Neuron (in vitro differentiated cells): ENCODE measurements around the gene KCNIP1.

ENCODE experiments used
- H2AFZ ChIP-seq: one replicate; pipeline ENCODE4 v1.6.1; 2013; ENCODE audit warnings: low read depth, mild to moderate bottlenecking, inconsistent platforms, low read length, moderate library complexity
- H3K27me3 ChIP-seq: one replicate; pipeline ENCODE4 v1.6.1; 2013; ENCODE audit warnings: low read length; ENCODE audit not compliant: insufficient read depth
- H3K36me3 ChIP-seq: one replicate; pipeline ENCODE4 v1.6.1; 2013; ENCODE audit warnings: low read length; ENCODE audit not compliant: insufficient read depth
- H3K4me1 ChIP-seq: one replicate; pipeline ENCODE4 v1.6.1; 2013; ENCODE audit warnings: low read length; ENCODE audit not compliant: insufficient read depth
- H3K4me3 ChIP-seq: 2 replicates; pipeline ENCODE4 v1.5.1; 2013; ENCODE audit warnings: mild to moderate bottlenecking, low read length, moderate library complexity
- H3K9me3 ChIP-seq: one replicate; pipeline ENCODE4 v1.6.1; 2013; ENCODE audit warnings: low read length

KCNIP1 gene

DNA sequence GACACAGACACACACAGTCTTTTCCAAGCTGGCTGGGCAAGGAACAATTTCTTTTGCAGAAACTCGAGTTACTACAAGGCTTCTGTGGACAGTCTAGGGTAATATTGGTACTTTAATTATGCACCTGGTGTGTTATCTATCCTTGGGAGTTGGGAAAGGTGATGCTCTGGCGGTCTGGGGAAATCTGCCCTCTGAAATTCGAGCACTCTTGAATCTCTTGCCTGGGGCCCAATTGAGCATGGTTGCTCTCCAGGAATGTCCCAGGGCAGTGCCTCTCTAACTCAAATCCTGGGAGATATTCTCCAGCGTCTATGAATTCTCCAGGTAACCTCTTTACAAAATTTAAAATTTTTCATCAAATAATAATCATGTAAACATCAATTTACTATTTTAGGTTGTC lies 69.3 kb downstream of the KCNIP1 start:
- H3K9me3 ChIP-seq, result no peaks in the 10 kb centered on the region
- no peak overlapping the region for H3K4me3 ChIP-seq
- no peak overlapping the region for H2AFZ ChIP-seq
- no peaks in the 10 kb centered on the region for H3K27me3 ChIP-seq
- no peaks in the 10 kb centered on the region for H3K4me1 ChIP-seq
- H3K36me3 ChIP-seq, result no peaks in the 10 kb centered on the region

DNA sequence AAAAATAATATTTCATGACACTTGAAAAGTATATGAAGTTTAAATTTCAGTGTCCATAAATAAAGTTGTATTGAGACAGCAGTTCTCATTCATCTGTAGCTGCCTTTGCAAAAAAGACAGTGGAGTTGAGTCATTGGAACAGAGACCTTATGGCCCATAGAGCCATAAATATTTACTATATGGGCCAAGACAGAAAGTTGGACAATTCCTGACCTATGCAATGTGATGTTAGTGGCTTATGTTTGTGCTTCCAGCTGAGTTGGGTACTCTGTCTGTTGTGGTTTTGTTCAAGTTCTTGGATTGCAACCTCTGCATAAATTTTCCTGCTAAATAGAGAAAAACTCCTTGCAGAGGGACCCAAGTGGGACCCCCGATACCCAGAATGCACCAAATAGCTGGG lies 69.8 kb downstream of the KCNIP1 start:
- no peaks in the 10 kb centered on the region for H3K9me3 ChIP-seq
- H2AFZ ChIP-seq, result no peak overlapping the region
- no peaks in the 10 kb centered on the region for H3K36me3 ChIP-seq
- no peaks in the 10 kb centered on the region for H3K4me1 ChIP-seq
- H3K27me3 ChIP-seq, result no peaks in the 10 kb centered on the region
- H3K4me3 ChIP-seq, result no peak overlapping the region

DNA sequence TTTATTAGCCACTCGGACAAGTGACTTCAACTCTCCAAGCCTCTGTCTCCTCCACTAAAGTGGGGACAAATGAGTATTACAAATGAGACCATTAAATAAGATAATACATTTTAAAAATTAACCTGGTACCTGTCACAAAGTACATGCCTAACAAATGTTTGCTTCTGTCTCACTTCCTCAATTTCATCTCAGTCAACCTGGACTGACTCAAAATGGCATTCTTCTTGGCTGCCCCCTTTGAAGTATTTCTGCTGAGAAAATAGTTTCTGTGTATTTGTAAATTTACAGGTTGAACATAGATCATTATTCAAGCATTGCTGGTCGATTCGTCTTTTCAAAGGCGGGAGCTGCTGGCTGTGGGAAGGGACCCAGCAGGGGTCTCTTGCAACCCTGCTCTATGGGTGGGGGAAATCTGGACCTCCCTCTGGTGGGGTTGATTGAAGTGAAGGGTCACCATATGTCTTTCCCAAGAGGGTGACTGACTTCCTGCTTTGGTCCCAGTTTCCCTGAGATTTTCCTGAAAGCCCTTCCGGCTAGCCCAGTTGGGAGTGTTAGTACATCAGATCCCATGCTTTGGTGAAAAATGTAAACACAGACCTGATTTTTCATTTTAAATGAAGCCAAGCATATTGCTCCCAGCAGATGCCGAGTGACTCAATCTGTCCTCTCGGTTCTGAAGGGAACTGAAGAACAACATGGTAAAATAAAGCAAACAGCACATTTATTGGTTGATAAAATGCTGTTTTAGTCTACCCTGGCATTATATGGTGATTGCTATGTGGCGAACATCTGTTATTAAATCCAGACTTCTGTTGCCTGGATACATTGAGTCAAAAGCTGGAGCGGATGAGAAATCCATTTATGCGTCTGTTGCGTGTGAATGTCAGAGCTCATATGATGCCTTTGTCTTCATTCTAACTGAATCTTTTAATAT lies 73.0 kb downstream of the KCNIP1 start:
- Histone ChIP-seq H3K4me1 (no peaks in the 10 kb centered on the region), H3K9me3 (no peaks in the 10 kb centered on the region), H3K4me3 (no peak overlapping the region), H3K27me3 (no peaks in the 10 kb centered on the region), H3K36me3 (no peaks in the 10 kb centered on the region), H2AFZ (no peak overlapping the region)

DNA sequence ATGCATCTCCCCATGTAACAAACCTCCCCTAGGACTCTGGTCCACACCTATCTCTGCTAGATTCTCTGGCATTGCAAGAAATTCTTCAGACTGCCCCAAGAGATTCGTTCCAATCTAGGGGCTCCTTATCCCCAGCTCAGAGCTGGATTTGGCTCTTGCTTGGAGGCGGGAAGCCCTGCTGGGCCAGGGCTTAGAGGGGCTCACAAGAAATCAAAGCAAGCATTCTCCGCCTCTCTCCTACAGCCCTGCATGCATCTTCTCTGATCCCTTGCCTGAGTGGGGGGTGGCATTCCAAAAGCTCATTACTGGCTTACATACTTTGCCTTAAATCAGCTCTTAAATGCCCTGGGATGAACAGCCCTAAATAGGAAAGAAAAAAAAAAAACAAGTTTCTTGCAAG lies 75.8 kb downstream of the KCNIP1 start:
- Histone ChIP-seq H3K4me3 (no peak overlapping the region), H3K9me3 (no peaks in the 10 kb centered on the region), H2AFZ (no peak overlapping the region), H3K4me1 (no peaks in the 10 kb centered on the region), H3K27me3 (no peaks in the 10 kb centered on the region), H3K36me3 (no peaks in the 10 kb centered on the region)

DNA sequence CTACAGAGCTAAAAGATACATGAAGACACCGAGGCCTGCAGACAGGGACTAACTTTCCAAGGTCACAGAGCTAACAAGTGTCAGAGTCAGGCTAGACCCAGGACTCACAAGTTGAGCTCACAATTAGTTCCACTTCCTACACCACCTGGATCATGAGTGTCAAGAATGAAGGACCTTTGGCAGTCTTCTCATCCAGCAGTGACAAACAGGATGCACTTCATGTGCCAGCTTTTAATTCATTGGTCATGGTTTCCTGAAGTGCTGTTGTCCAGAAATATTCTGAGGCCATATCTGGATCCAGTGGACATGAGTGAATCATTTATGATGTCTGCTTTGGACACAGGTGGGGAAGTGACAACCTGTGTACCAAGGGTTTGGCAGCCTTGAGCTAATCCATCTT lies 77.4 kb downstream of the KCNIP1 start:
- Histone ChIP-seq H2AFZ (no peak overlapping the region), H3K4me3 (no peak overlapping the region), H3K36me3 (no peaks in the 10 kb centered on the region), H3K27me3 (no peaks in the 10 kb centered on the region), H3K4me1 (no peaks in the 10 kb centered on the region), H3K9me3 (no peaks in the 10 kb centered on the region)

DNA sequence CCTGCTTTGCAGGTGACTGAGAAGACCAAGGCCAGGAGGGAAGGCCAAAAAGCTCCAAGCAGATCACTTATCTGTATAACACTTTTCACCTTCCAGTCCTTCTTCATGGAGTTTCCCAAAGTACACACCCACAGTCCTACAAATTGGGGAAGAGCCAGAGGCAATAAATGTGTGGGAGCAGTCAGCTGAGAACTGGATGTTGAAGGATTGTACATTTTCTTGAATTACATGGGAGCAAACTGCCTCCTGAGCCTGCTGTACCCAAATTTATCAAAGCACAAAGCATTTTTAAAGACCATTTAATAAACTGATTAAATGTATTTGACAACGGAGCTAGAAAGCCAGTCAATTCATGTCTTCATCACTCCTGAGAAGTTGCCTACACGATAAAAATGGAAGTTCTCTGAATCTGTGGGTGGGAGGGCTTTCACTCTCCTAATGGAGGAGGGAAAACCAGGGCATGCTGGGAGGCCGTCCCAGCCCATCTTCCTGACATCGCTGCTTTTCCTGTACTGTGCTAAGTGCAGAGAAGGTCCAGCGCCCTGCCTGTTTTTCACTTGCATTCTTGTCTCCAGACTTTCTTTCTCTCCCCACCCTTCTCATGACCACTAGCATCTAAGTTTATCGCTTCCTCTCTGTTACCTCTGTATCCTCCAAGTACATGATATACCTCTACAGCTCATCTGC lies 79.0 kb downstream of the KCNIP1 start:
- Histone ChIP-seq H2AFZ (no peak overlapping the region), H3K27me3 (no peaks in the 10 kb centered on the region)

DNA sequence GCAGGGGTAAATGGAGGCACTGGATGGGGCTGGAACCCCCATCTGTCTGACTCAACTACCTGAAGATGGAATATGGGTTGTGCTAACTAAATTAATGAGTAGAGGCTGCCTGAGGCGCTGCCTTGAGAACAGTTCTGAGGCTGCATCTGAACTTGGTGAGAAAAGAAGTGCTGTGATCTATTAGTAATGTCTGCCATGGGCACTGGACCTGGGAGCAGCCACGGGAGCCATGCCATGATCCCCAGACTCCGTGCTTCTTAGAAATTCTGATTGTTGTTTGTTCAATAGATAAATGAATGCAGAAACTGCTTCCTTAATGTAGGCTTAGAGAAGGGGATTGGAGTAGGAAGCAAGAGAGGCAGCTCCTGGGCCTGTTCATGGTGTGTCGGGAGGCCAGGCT lies 80.2 kb downstream of the KCNIP1 start:
- no peaks in the 10 kb centered on the region for H3K27me3 ChIP-seq
- H3K9me3 ChIP-seq, result no peaks in the 10 kb centered on the region
- no peak overlapping the region for H3K4me3 ChIP-seq

More for the DNA sequence above, 79.0 kb downstream of the KCNIP1 start:
- Histone ChIP-seq H3K4me3 (no peak overlapping the region), H3K9me3 (no peaks in the 10 kb centered on the region), H3K36me3 (no peaks in the 10 kb centered on the region), H3K4me1 (no peaks in the 10 kb centered on the region)

DNA sequence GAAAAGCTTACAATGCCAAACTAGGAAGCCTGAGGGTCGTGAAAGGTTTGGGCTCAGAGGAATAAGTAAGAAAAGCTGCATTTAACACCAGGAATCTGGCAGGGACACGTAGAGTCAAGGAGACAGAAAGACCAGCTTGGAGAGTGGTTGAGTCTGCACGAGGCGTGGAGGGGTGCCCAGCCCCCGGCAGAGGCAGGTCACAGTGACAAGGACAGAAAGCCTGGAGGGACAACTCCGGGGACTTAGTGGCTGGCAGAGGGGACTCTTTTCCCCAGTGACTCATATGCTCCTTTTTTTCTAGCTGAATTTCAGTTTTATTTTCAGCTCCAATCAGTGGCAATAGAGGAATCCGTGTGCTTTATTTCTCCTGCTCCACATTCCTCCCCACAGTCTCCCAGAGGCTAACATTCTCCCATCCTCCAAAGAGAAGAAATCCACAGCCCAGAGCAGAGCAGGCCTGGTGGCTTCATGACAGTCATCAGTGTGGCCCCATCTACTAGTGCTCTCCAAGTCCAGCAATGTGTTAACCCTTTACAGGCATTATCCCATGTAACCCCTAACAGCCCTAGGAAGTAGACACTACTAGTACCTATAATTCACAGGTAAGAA lies 80.7 kb downstream of the KCNIP1 start:
- H3K4me1 ChIP-seq, result no peaks in the 10 kb centered on the region
- no peaks in the 10 kb centered on the region for H3K27me3 ChIP-seq
- H2AFZ ChIP-seq, result no peak overlapping the region
- no peak overlapping the region for H3K4me3 ChIP-seq
- H3K9me3 ChIP-seq, result no peaks in the 10 kb centered on the region
- H3K36me3 ChIP-seq, result no peaks in the 10 kb centered on the region

More for the DNA sequence above, 80.2 kb downstream of the KCNIP1 start:
- H3K36me3 ChIP-seq, result no peaks in the 10 kb centered on the region
- H2AFZ ChIP-seq, result no peak overlapping the region
- no peaks in the 10 kb centered on the region for H3K4me1 ChIP-seq

DNA sequence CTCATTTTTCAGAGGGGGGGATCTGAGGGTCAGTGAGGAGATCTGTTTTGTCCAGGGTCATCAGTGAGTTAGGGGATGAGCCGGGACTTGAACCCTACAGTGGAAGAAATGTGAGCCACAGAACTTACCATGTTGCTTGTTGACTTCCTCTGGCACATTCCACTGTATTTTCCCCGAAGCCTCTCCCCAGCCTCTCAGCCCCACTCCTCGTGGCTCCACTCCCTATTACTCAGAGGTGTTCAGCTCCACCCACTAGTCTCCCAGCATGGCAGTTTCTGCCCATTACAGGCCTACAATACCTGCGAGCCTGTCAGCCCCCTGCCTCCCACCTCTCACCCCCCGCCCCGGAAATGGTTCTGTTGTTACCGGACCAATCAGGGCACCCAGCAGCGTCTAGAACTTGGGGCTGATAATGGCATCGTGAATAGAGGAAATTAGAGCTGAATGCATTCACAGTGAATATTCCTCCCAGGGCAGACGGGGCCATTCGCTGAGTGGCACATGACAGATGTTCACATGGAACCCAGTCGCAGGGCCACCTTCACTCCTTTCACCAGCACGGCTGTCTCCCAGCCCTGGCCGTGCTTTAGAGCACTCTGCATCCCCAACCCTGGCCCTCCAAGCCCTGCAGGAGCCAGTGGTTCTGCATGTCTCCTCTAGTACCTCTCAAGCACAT lies 81.6 kb downstream of the KCNIP1 start:
- Histone ChIP-seq H3K4me3 (no peak overlapping the region), H3K9me3 (no peaks in the 10 kb centered on the region), H2AFZ (no peak overlapping the region), H3K27me3 (no peaks in the 10 kb centered on the region), H3K4me1 (no peaks in the 10 kb centered on the region), H3K36me3 (no peaks in the 10 kb centered on the region)

DNA sequence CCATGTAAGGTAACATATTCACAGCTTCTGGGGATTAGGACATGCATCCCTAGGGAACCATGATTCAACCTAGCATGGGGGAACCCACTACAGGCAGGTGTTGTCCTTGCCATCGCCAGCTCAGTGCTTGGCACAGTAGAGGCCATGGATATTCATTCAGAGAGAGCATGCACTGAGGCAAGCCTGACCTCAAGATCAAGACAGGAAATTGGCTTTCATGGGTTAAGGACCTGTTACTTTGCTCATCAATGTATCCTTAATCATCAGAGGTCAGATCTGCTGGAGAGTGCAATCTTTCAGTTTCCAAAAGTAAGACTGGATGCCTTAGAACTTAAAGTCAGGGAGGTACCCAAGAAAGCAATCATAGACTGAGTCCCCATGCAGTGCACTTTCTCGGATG lies 84.0 kb downstream of the KCNIP1 start:
- no peak overlapping the region for H3K4me3 ChIP-seq
- no peaks in the 10 kb centered on the region for H3K4me1 ChIP-seq
- H3K27me3 ChIP-seq, result no peaks in the 10 kb centered on the region
- no peaks in the 10 kb centered on the region for H3K9me3 ChIP-seq
- H2AFZ ChIP-seq, result no peak overlapping the region
- H3K36me3 ChIP-seq, result no peaks in the 10 kb centered on the region

DNA sequence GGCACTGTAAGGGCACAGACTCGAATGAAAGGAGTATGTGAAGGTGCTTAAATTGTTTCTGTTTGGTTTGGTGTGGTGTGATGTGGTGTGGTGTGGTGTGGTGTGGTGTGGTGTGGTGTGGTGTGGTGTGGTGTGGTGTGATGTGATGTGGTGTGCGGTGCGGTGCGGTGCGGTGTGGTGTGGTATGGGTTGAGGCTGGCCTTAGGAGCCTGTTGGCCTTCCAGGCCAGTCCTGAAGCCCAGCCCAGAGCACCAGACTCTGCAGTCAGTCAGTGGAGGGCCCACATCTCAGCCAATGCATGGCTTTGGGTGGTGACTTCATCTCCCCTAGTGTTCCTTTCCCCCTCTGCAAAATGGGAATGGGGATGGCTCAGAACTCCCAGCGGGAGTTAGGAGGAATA lies 85.8 kb downstream of the KCNIP1 start:
- no peak overlapping the region for H2AFZ ChIP-seq
- H3K4me1 ChIP-seq, result no peaks in the 10 kb centered on the region
- H3K9me3 ChIP-seq, result no peaks in the 10 kb centered on the region
- no peaks in the 10 kb centered on the region for H3K36me3 ChIP-seq
- no peaks in the 10 kb centered on the region for H3K27me3 ChIP-seq
- H3K4me3 ChIP-seq, result no peak overlapping the region

DNA sequence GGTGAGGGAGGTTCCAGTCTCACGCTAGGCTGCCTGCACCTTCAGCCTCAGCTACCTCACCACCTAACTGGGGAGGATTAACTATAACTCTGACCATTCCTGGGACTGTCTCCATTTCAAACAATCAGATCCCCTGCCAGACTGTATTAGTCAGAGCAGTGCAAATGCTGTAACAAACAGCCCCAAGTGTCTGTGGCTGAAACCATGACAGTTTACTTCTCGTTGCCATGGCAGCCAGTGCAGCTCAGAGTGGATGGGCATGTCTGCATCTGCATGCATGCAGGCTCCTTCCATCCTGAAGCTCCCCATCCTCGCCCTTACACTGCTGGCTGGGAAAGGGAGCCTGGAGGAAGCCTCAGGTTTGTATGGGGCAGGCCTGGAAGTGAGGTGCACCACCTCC lies 86.7 kb downstream of the KCNIP1 start:
- Histone ChIP-seq H3K4me3 (no peak overlapping the region), H3K4me1 (no peaks in the 10 kb centered on the region)

DNA sequence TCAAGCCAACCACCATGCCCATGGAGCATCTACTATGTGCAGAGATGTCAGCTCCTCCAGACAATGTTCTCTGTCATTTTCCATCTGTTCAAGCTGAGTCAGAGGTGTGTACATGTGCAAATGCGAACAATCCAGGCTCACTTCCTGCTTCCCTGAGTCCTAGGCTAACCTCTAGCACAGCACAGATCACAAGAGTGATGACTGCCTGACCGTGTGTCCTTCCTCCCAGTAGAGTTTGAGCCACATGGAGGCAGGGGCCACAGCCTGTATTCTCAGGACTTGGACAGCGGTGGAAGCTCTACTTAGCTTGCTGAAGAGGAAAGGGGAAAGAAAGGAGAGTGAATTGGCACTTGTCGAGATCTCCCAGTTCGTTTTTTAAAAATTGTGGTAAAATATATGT lies 87.2 kb downstream of the KCNIP1 start:
- H3K4me1 ChIP-seq, result no peaks in the 10 kb centered on the region
- no peaks in the 10 kb centered on the region for H3K36me3 ChIP-seq
- H2AFZ ChIP-seq, result no peak overlapping the region
- H3K4me3 ChIP-seq, result no peak overlapping the region
- no peaks in the 10 kb centered on the region for H3K9me3 ChIP-seq
- H3K27me3 ChIP-seq, result no peaks in the 10 kb centered on the region

More for the DNA sequence above, 86.7 kb downstream of the KCNIP1 start:
- Histone ChIP-seq H3K27me3 (no peaks in the 10 kb centered on the region), H3K9me3 (no peaks in the 10 kb centered on the region), H2AFZ (no peak overlapping the region), H3K36me3 (no peaks in the 10 kb centered on the region)
